ENCODE results near the gene SMCO4. TPM values are rescaled to one million over a fixed set of nuclear protein-coding genes. Genes with fewer than 3 reads are reported as not detected.

SMCO4 gene
- total RNA-seq, 2 donors from 2014 or later, result 4.6 to 27.5 TPM

GRCh38 chr11:93574638-93575220 is 31.5 kb upstream of the SMCO4 start:
- no peak overlapping the region for H3K27ac ChIP-seq
- H3K27me3 ChIP-seq, result no peaks in the 10 kb centered on the region
- intact Hi-C loops (cut with DNase I), result no loop called here
- ATAC-seq, result no peak
- WGBS, 2 donors, result 70 to 90% methylated on average over 2 of the region's 2 CpGs
- no peak for DNase-seq
- H3K4me1 ChIP-seq, result peaks cover 14% of the 10 kb centered on the region
- H3K36me3 ChIP-seq (replicated peaks in 1 of 2; ENCODE audit: insufficient read depth in 1 of 2, low read depth in 2 of 2), result no peaks in the 10 kb centered on the region
- H3K9me3 ChIP-seq, result no peaks in the 10 kb centered on the region
- H3K4me3 ChIP-seq, result no peak overlapping the region
- TF ChIP-seq CTCF (IDR thresholded peaks at IDR 0.05) (no peak), POLR2A (IDR thresholded peaks at IDR 0.05) (no peak)

- intact Hi-C loops (cut with DNase I), result no loop called here
- TF ChIP-seq POLR2A (IDR thresholded peaks at IDR 0.05), result no peak
- no peak for TF ChIP-seq CTCF (IDR thresholded peaks at IDR 0.05)
- ATAC-seq (no peak), DNase-seq (no peak)
- 77 to 86% methylated on average over 1 of the region's 1 CpG for WGBS, 2 donors
- Histone ChIP-seq H3K9me3 (no peaks in the 10 kb centered on the region), H3K4me1 (peaks cover 22% of the 10 kb centered on the region), H3K27me3 (no peaks in the 10 kb centered on the region), H3K36me3 (replicated peaks in 1 of 2; ENCODE audit: insufficient read depth in 1 of 2, low read depth in 2 of 2) (no peaks in the 10 kb centered on the region), H3K27ac (no peak overlapping the region), H3K4me3 (no peak overlapping the region)
These were observed 30.0 kb upstream of the SMCO4 start for GRCh38 chr11:93573184-93573583.

- ATAC-seq (no peak), DNase-seq (no peak)
These were observed 29.4 kb upstream of the SMCO4 start for GRCh38 chr11:93572621-93573020.

GRCh38 chr11:93572171-93572570 is 29.0 kb upstream of the SMCO4 start:
- no peak overlapping the region for H3K27ac ChIP-seq
- 82 to 86% methylated on average over 1 of the region's 1 CpG for WGBS, 2 donors
- ATAC-seq, result no peak

More at GRCh38 chr11:93572621-93573020, 29.4 kb upstream of the SMCO4 start:
- Histone ChIP-seq H3K4me3 (no peak overlapping the region), H3K9me3 (no peaks in the 10 kb centered on the region), H3K36me3 (replicated peaks in 1 of 2; ENCODE audit: insufficient read depth in 1 of 2, low read depth in 2 of 2) (no peaks in the 10 kb centered on the region), H3K27ac (no peak overlapping the region), H3K4me1 (peaks cover 26% of the 10 kb centered on the region), H3K27me3 (no peaks in the 10 kb centered on the region)
- intact Hi-C loops (cut with DNase I), result no loop called here
- no peak for TF ChIP-seq POLR2A (IDR thresholded peaks at IDR 0.05)
- no peak for TF ChIP-seq CTCF (IDR thresholded peaks at IDR 0.05)
- 52 to 54% methylated on average over 3 of the region's 3 CpGs for WGBS, 2 donors

More at GRCh38 chr11:93572171-93572570, 29.0 kb upstream of the SMCO4 start:
- H3K27me3 ChIP-seq, result no peaks in the 10 kb centered on the region
- no peak overlapping the region for H3K4me3 ChIP-seq
- peaks cover 31% of the 10 kb centered on the region for H3K4me1 ChIP-seq
- H3K9me3 ChIP-seq, result no peaks in the 10 kb centered on the region
- H3K36me3 ChIP-seq (replicated peaks in 1 of 2; ENCODE audit: insufficient read depth in 1 of 2, low read depth in 2 of 2), result no peaks in the 10 kb centered on the region
- no peak for DNase-seq
- TF ChIP-seq POLR2A (IDR thresholded peaks at IDR 0.05) (no peak), CTCF (IDR thresholded peaks at IDR 0.05) (no peak)
- intact Hi-C loops (cut with DNase I), result no loop called here

Data from body of pancreas (tissue), 4 donors.